ENCODE measurements around the gene ITSN2. TPM values are rescaled to one million over a fixed set of nuclear protein-coding genes. Genes with fewer than 3 reads are reported as not detected.

The ITSN2 gene
- total RNA-seq, 3 donors from 2014 or later, result 48.4 to 82.8 (median 54.0) TPM

DNA sequence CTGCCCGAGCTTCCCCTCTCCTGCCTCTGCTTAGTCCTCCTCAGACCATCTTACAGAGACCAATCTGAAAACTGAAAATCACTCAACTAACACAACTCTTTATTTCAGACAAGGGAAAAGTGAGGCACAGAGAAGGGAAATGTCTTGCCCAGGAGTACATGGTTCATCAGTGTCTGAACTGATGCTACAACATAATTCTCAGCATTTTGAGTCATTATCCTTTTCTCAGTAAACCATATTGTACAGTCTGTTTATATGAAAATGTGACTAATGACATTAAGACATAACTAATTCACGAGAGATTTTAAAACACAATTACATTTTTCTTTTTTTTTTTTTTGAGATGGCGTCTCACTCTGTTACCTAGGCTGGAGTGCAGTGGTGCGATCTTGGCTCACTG lies 62.7 kb downstream of the ITSN2 start:
- no peak for TF ChIP-seq CTCF (IDR thresholded peaks at IDR 0.05)

GRCh38 chr2:24287171-24287570 lies 73.2 kb downstream of the ITSN2 start:
- no peak for ATAC-seq
- H3K4me3 ChIP-seq, result no peak overlapping the region
- TF ChIP-seq CTCF (IDR thresholded peaks at IDR 0.05), result no peak
- H3K9me3 ChIP-seq, result no peaks in the 10 kb centered on the region
- no peak for DNase-seq
- no peaks in the 10 kb centered on the region for H3K4me1 ChIP-seq (ENCODE audit: low read depth)
- intact Hi-C loops (cut with DNase I, micrococcal nuclease), result no loop called here
- H3K36me3 ChIP-seq (ENCODE audit: low read depth), result no peaks in the 10 kb centered on the region

More for the DNA sequence above, 62.7 kb downstream of the ITSN2 start:
- H3K9me3 ChIP-seq, result no peaks in the 10 kb centered on the region
- DNase-seq (no peak), ATAC-seq (no peak)
- intact Hi-C loops (cut with DNase I, micrococcal nuclease), result no loop called here
- H3K36me3 ChIP-seq (ENCODE audit: low read depth), result no peaks in the 10 kb centered on the region
- no peaks in the 10 kb centered on the region for H3K4me1 ChIP-seq (ENCODE audit: low read depth)
- H3K4me3 ChIP-seq, result no peak overlapping the region

GRCh38 chr2:24285484-24286152 lies 74.7 kb downstream of the ITSN2 start:
- intact Hi-C loops (cut with DNase I, micrococcal nuclease), result no loop called here
- ATAC-seq (no peak), DNase-seq (no peak)
- Histone ChIP-seq H3K4me3 (no peak overlapping the region), H3K9me3 (no peaks in the 10 kb centered on the region), H3K4me1 (ENCODE audit: low read depth) (no peaks in the 10 kb centered on the region), H3K36me3 (ENCODE audit: low read depth) (no peaks in the 10 kb centered on the region)
- no peak for TF ChIP-seq CTCF (IDR thresholded peaks at IDR 0.05)

DNA sequence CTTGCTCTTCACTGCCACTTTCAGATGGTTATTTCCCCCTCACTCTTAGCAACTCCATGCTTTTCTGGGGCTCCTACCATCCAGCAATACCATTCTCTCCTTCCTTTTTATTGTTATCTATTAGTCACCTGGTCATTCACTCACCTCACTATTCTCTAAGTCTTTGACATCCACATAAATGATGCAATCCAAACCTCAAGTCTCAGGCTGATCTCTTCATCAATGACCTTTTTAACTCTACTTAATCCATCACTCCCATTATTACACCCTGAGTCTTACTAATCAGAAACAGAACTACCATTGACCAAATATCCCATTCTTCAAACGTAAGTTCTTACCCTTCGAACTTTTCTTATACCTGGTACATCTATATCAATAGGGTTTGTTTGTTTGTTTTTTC lies 79.7 kb downstream of the ITSN2 start:
- Histone ChIP-seq H3K4me3 (no peak overlapping the region), H3K36me3 (ENCODE audit: low read depth) (no peaks in the 10 kb centered on the region), H3K4me1 (ENCODE audit: low read depth) (no peaks in the 10 kb centered on the region), H3K9me3 (no peaks in the 10 kb centered on the region)
- DNase-seq, result no peak
- ATAC-seq, result no peak
- intact Hi-C loops (cut with DNase I, micrococcal nuclease), result no loop called here
- TF ChIP-seq CTCF (IDR thresholded peaks at IDR 0.05), result no peak

- intact Hi-C loops (cut with DNase I, micrococcal nuclease), result no loop called here
- no peak for TF ChIP-seq CTCF (IDR thresholded peaks at IDR 0.05)
- DNase-seq, result no peak
- Histone ChIP-seq H3K4me3 (no peak overlapping the region), H3K4me1 (ENCODE audit: low read depth) (no peaks in the 10 kb centered on the region), H3K9me3 (no peaks in the 10 kb centered on the region), H3K36me3 (ENCODE audit: low read depth) (no peaks in the 10 kb centered on the region)
- ATAC-seq, result no peak
These were observed 80.2 kb downstream of the ITSN2 start for GRCh38 chr2:24280161-24280560.

All from mucosa of descending colon (tissue), 3 donors.